Nephron (organoid): Measurements from ENCODE around the gene ODF2.
"Not testable (repeated sequence)": the region's sequence is repeated elsewhere in the genome, so short reads cannot be mapped to it uniquely, and the experiment has no call there.

Source experiments
- H3K27ac Mint-ChIP-seq, 3 experiments: 2 replicates each; pipeline ENCODE4 v1.8.0; 2020; ENCODE audit warnings: mixed read lengths in 3 of 3, mild to moderate bottlenecking in 2 of 3, moderate library complexity in 1 of 3
- H3K27me3 Mint-ChIP-seq: 2 replicates; pipeline ENCODE4 v1.8.0; 2021; ENCODE audit warnings: low read depth, mild to moderate bottlenecking, moderate library complexity, mixed read lengths
- H3K36me3 Mint-ChIP-seq: 2 replicates; pipeline ENCODE4 v1.8.0; 2020; ENCODE audit warnings: low read depth, mixed read lengths
- H3K4me1 Mint-ChIP-seq: 2 replicates; pipeline ENCODE4 v1.8.0; 2020; ENCODE audit warnings: mixed read lengths
- H3K4me3 Mint-ChIP-seq, 3 experiments: 2 replicates each; pipeline ENCODE4 v1.8.0; 2020; ENCODE audit warnings: mild to moderate bottlenecking in 3 of 3, mixed read lengths in 3 of 3, moderate library complexity in 2 of 3
- H3K9me3 Mint-ChIP-seq: 2 replicates; pipeline ENCODE4 v1.8.0; 2020; ENCODE audit warnings: mixed read lengths
- TF ChIP-seq, protein P1 (sequence below), 3 experiments: fragments of 200-600 bp; sonication (generic); IDR thresholded peaks; one replicate each; pipeline ENCODE4 v1.5.0; 2021; ENCODE audit warnings: antibody characterized with exemption in 3 of 3; ENCODE audit not compliant: unreplicated experiment in 3 of 3

ODF2 gene

GRCh38 chr9:128503870-128504269 is 48.1 kb downstream of the ODF2 start:
- Mint-ChIP-seq H3K4me1 (peaks cover 24% of the 10 kb centered on the region), H3K27ac (peak overlapping the region; percentile 61 to 95 (median 84)), H3K9me3 (no peaks in the 10 kb centered on the region), H3K4me3 (peak overlapping the region; percentile 99 to 100 (median 99)), H3K36me3 (peaks cover 27% of the 10 kb centered on the region), H3K27me3 (no peaks in the 10 kb centered on the region)
- TF ChIP-seq, protein P1, sequence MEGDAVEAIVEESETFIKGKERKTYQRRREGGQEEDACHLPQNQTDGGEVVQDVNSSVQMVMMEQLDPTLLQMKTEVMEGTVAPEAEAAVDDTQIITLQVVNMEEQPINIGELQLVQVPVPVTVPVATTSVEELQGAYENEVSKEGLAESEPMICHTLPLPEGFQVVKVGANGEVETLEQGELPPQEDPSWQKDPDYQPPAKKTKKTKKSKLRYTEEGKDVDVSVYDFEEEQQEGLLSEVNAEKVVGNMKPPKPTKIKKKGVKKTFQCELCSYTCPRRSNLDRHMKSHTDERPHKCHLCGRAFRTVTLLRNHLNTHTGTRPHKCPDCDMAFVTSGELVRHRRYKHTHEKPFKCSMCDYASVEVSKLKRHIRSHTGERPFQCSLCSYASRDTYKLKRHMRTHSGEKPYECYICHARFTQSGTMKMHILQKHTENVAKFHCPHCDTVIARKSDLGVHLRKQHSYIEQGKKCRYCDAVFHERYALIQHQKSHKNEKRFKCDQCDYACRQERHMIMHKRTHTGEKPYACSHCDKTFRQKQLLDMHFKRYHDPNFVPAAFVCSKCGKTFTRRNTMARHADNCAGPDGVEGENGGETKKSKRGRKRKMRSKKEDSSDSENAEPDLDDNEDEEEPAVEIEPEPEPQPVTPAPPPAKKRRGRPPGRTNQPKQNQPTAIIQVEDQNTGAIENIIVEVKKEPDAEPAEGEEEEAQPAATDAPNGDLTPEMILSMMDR (IDR thresholded peaks at IDR 0.05; ENCODE audit: unreplicated experiment in 3 of 3), result no peak

- TF ChIP-seq, protein P1 (IDR thresholded peaks at IDR 0.05; ENCODE audit: unreplicated experiment in 3 of 3), result no peak
- H3K4me1 Mint-ChIP-seq, result peaks cover 24% of the 10 kb centered on the region
- H3K36me3 Mint-ChIP-seq, result peaks cover 30% of the 10 kb centered on the region
- peak within 1 kb of the TSS; percentile 84 to 95 (median 87) for H3K27ac Mint-ChIP-seq
- H3K4me3 Mint-ChIP-seq, result peak within 1 kb of the TSS; percentile 99 to 100 (median 99)
- no peaks in the 10 kb centered on the region for H3K27me3 Mint-ChIP-seq
- H3K9me3 Mint-ChIP-seq, result no peaks in the 10 kb centered on the region
These were observed 48.9 kb downstream of the ODF2 start, which contains the start of gene GLE1 for GRCh38 chr9:128504485-128505413. TSS of gene GLE1 (plus strand) at chr9:128504719. CDS start at chr9:128504806, 87 bp downstream.

- H3K4me1 Mint-ChIP-seq, result peaks cover 24% of the 10 kb centered on the region
- H3K27ac Mint-ChIP-seq, result peak overlapping the region; percentile 84 to 95 (median 87)
- H3K27me3 Mint-ChIP-seq, result no peaks in the 10 kb centered on the region
- peaks cover 26% of the 10 kb centered on the region for H3K36me3 Mint-ChIP-seq
- H3K9me3 Mint-ChIP-seq, result no peaks in the 10 kb centered on the region
- H3K4me3 Mint-ChIP-seq, result peak overlapping the region; percentile 99 to 100 (median 99)
- TF ChIP-seq, protein P1 (IDR thresholded peaks at IDR 0.05; ENCODE audit: unreplicated experiment in 3 of 3), result no peak
These were observed 49.6 kb downstream of the ODF2 start for GRCh38 chr9:128505414-128505765.

- H3K27me3 Mint-ChIP-seq, H3K9me3 Mint-ChIP-seq: not testable (repeated sequence)
- H3K27ac Mint-ChIP-seq, result peak overlapping the region in 1 of 3 experiments; percentile 95
- peaks cover 21% of the 10 kb centered on the region for H3K36me3 Mint-ChIP-seq
- peaks cover 24% of the 10 kb centered on the region for H3K4me1 Mint-ChIP-seq
- peak overlapping the region; percentile 99 to 100 (median 99) for H3K4me3 Mint-ChIP-seq
These were observed 50.1 kb downstream of the ODF2 start for GRCh38 chr9:128505906-128506305.

DNA sequence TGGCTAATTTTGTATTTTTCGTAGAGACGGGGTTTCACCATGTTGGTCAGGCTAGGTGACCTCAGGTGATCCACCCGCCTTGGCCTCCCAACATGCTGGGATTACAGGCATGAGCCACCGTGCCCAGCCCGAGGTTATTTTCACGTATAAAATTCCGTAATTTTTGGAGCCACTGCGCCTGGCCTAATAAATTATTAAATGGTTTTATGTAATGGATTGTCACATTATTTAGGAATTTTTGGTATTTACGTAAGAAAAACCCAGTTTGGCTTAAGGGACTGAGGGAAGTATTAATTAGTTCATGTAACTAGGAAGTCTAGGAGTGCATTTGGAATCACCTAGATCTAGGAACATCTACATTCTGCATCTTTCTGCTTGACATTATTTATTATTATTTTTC is 57.0 kb downstream of the ODF2 start:
- H3K4me1 Mint-ChIP-seq, result no peaks in the 10 kb centered on the region
- no peak overlapping the region for H3K27ac Mint-ChIP-seq
- no peaks in the 10 kb centered on the region for H3K9me3 Mint-ChIP-seq
- no peak overlapping the region for H3K4me3 Mint-ChIP-seq
- no peaks in the 10 kb centered on the region for H3K27me3 Mint-ChIP-seq
- H3K36me3 Mint-ChIP-seq, result peaks cover 53% of the 10 kb centered on the region
- TF ChIP-seq, protein P1 (IDR thresholded peaks at IDR 0.05; ENCODE audit: unreplicated experiment in 3 of 3), result no peak

GRCh38 chr9:128521956-128522355 is 66.2 kb downstream of the ODF2 start:
- TF ChIP-seq, protein P1 (IDR thresholded peaks at IDR 0.05; ENCODE audit: unreplicated experiment in 3 of 3), result no peak
- H3K4me3 Mint-ChIP-seq, result no peak overlapping the region
- H3K4me1 Mint-ChIP-seq, result peaks cover 21% of the 10 kb centered on the region
- no peaks in the 10 kb centered on the region for H3K9me3 Mint-ChIP-seq
- peaks cover 64% of the 10 kb centered on the region for H3K36me3 Mint-ChIP-seq
- no peaks in the 10 kb centered on the region for H3K27me3 Mint-ChIP-seq
- H3K27ac Mint-ChIP-seq, result peak overlapping the region; percentile 65 to 83 (median 83)
